H1 (cell line): Measurements from ENCODE around the gene LHFPL2. TPM values are rescaled to one million over a fixed set of nuclear protein-coding genes. Genes with fewer than 3 reads are reported as not detected.
"Not testable (repeated sequence)": the region's sequence is repeated elsewhere in the genome, so short reads cannot be mapped to it uniquely, and the experiment has no call there.

Source experiments
- CTCF ChIA-PET: fragments of 300-600 bp; sonication (Branson Sonifier 250); formaldehyde crosslinking; loops from one replicate; lab custom pipeline; 2021; ENCODE audit not compliant: partially characterized antibody; lab: Charles Lee
- POLR2A ChIA-PET: fragments of 300-600 bp; sonication (Branson Sonifier 250); formaldehyde crosslinking; loops from one replicate; lab custom pipeline; 2021; ENCODE audit warnings: inconsistent platforms; ENCODE audit not compliant: partially characterized antibody; lab: Charles Lee
- DNase-seq, 2 experiments: peaks; one replicate each; pipeline versions ENCODE4 v3.0.0 to v3.0.0-alpha.2; 2010 to 2022; ENCODE audit warnings: low spot score in 2 of 2, low read depth in 1 of 2, mixed read lengths in 1 of 2
- FAIRE-seq: peaks from 2 replicates; lab custom pipeline; 2011; peaks lifted over from hg19 to GRCh38; lab: Jason Lieb, UNC
- H2AFZ ChIP-seq: 2 replicates; pipeline ENCODE4 v1.8.1; 2012; ENCODE audit warnings: low read length, inconsistent platforms
- H2AK5ac ChIP-seq: 2 replicates; pipeline ENCODE4 v1.6.1; 2013; ENCODE audit warnings: low read depth, low read length
- H2BK120ac ChIP-seq: replicated peaks from 2 replicates; pipeline ENCODE3; 2013; ENCODE audit warnings: low read depth, low read length, inconsistent platforms
- H2BK12ac ChIP-seq: 2 replicates; pipeline ENCODE4 v1.6.1; 2013; ENCODE audit warnings: low read depth, low read length
- H2BK15ac ChIP-seq: 2 replicates; pipeline ENCODE4 v1.6.1; 2013; ENCODE audit warnings: low read length
- H2BK20ac ChIP-seq: 2 replicates; pipeline ENCODE4 v1.6.1; 2013; ENCODE audit warnings: low read length
- H2BK5ac ChIP-seq: 2 replicates; pipeline ENCODE4 v1.6.1; 2013; ENCODE audit warnings: low read depth, low read length
- H3K14ac ChIP-seq: 2 replicates; pipeline ENCODE4 v1.6.1; 2013; ENCODE audit warnings: inconsistent platforms; ENCODE audit not compliant: insufficient read length
- H3K18ac ChIP-seq: 2 replicates; pipeline ENCODE4 v1.6.1; 2013; ENCODE audit warnings: low read length; ENCODE audit errors: extremely low read depth
- H3K23ac ChIP-seq: 2 replicates; pipeline ENCODE4 v1.6.1; 2013; ENCODE audit warnings: inconsistent platforms; ENCODE audit not compliant: insufficient read length
- H3K23me2 ChIP-seq: 2 replicates; pipeline ENCODE4 v1.6.1; 2013; ENCODE audit warnings: low read depth, low read length
- H3K27ac ChIP-seq: 2 replicates; pipeline ENCODE4 v1.6.1; 2011; ENCODE audit warnings: low read depth, low read length, inconsistent platforms
- H3K27me3 ChIP-seq, 4 experiments: replicated peaks in 1 of 4; 1 replicate in 1 of 4; 2 replicates in 3 of 4; pipeline versions ENCODE4 v1.6.1 to v1.8.1; 2011 to 2013; ENCODE audit warnings: low read length in 3 of 4, mild to moderate bottlenecking in 3 of 4, inconsistent platforms in 2 of 4, mixed read lengths in 2 of 4, moderate library complexity in 1 of 4; ENCODE audit not compliant: control insufficient read depth in 3 of 4, insufficient read depth in 3 of 4; ENCODE audit errors: extremely low read depth in 1 of 4
- H3K36me3 ChIP-seq, 4 experiments: 2 replicates each; pipeline versions ENCODE4 v1.6.1 to v1.8.1; 2011 to 2013; ENCODE audit warnings: mild to moderate bottlenecking in 4 of 4, low read length in 3 of 4, moderate library complexity in 2 of 4, control low read depth in 1 of 4, inconsistent platforms in 1 of 4; ENCODE audit not compliant: insufficient read depth in 4 of 4, control insufficient read depth in 2 of 4
- H3K4ac ChIP-seq: replicated peaks from 2 replicates; pipeline ENCODE3; 2013; ENCODE audit warnings: low read length, low read depth, mixed read lengths, inconsistent platforms; ENCODE audit not compliant: insufficient read length
- H3K4me1 ChIP-seq, 4 experiments: replicated peaks in 1 of 4; 1 replicate in 1 of 4; 2 replicates in 3 of 4; pipeline versions ENCODE4 v1.6.1 to v1.8.1; 2011 to 2013; ENCODE audit warnings: low read length in 3 of 4, inconsistent platforms in 2 of 4, mixed read lengths in 1 of 4; ENCODE audit not compliant: insufficient read depth in 4 of 4, control insufficient read depth in 3 of 4
- H3K4me2 ChIP-seq, 2 experiments: 2 replicates each; pipeline versions ENCODE4 v1.6.1 to v1.8.1; 2011 to 2013; ENCODE audit warnings: low read depth in 2 of 2, low read length in 2 of 2, control low read depth in 1 of 2, inconsistent platforms in 1 of 2, mild to moderate bottlenecking in 1 of 2; ENCODE audit not compliant: insufficient read depth in 1 of 2
- H3K4me3 ChIP-seq, 4 experiments: fragments of 200-600, 300-600 bp in 1 of 4; sonication (generic), shearing (Covaris generic), sonication (Bioruptor Twin) in 1 of 4; 2 replicates each; pipeline versions ENCODE4 v1.5.1 to v1.8.1; 2011 to 2016; ENCODE audit warnings: low read length in 4 of 4, low read depth in 3 of 4, control low read depth in 2 of 4, inconsistent platforms in 2 of 4, mild to moderate bottlenecking in 2 of 4, mixed read lengths in 1 of 4, moderate library complexity in 1 of 4; ENCODE audit not compliant: insufficient read depth in 2 of 4; ENCODE audit errors: extremely low read depth in 1 of 4
- H3K56ac ChIP-seq: replicated peaks from 2 replicates; pipeline ENCODE3; 2013; ENCODE audit warnings: low read depth, mild to moderate bottlenecking, mixed read lengths, low read length, inconsistent platforms; ENCODE audit not compliant: insufficient read length
- H3K79me1 ChIP-seq: 2 replicates; pipeline ENCODE4 v1.6.1; 2013; ENCODE audit warnings: low read depth, low read length, control low read depth
- H3K79me2 ChIP-seq, 2 experiments: 2 replicates each; pipeline versions ENCODE4 v1.6.1 to v1.8.1; 2012 to 2013; ENCODE audit warnings: low read length in 2 of 2, mild to moderate bottlenecking in 2 of 2, inconsistent platforms in 1 of 2; ENCODE audit not compliant: insufficient read depth in 2 of 2, control insufficient read depth in 1 of 2
- H3K9ac ChIP-seq, 4 experiments: replicated peaks in 1 of 4; 1 replicate in 1 of 4; 2 replicates in 3 of 4; pipeline versions ENCODE4 v1.6.1 to v1.8.1; 2011 to 2013; ENCODE audit warnings: low read depth in 3 of 4, low read length in 3 of 4, control low read depth in 2 of 4, mild to moderate bottlenecking in 2 of 4, moderate library complexity in 2 of 4, inconsistent platforms in 1 of 4; ENCODE audit errors: extremely low read depth in 1 of 4
- H3K9me3 ChIP-seq, 2 experiments: 2 replicates each; pipeline versions ENCODE4 v1.6.1 to v1.8.1; 2012 to 2013; ENCODE audit warnings: mild to moderate bottlenecking in 2 of 2, moderate library complexity in 2 of 2, control low read depth in 1 of 2, inconsistent platforms in 1 of 2, low read depth in 1 of 2, low read length in 1 of 2, mixed read lengths in 1 of 2; ENCODE audit not compliant: insufficient read depth in 2 of 2
- H4K20me1 ChIP-seq, 2 experiments: replicated peaks in 1 of 2; 2 replicates each; pipeline versions ENCODE3 to v1.8.1; 2011 to 2013; ENCODE audit warnings: inconsistent platforms in 2 of 2, low read length in 2 of 2, mild to moderate bottlenecking in 1 of 2; ENCODE audit not compliant: insufficient read depth in 2 of 2, control insufficient read depth in 1 of 2
- H4K5ac ChIP-seq: 2 replicates; pipeline ENCODE4 v1.6.1; 2013; ENCODE audit warnings: low read length, low read depth, mixed read lengths, inconsistent platforms; ENCODE audit not compliant: insufficient read length
- H4K8ac ChIP-seq: 2 replicates; pipeline ENCODE4 v1.8.0; 2013; ENCODE audit warnings: mild to moderate bottlenecking, moderate library complexity, low read length, inconsistent platforms; ENCODE audit not compliant: insufficient read depth; ENCODE audit errors: extremely low read depth
- H4K91ac ChIP-seq: replicated peaks from 2 replicates; pipeline ENCODE3; 2013; ENCODE audit warnings: low read length, mixed read lengths, inconsistent platforms; ENCODE audit not compliant: insufficient read length
- polyA plus RNA-seq, 7 experiments: library from polyadenylated mRNA; depleted of rRNA in 3 of 7; stranded (reverse) in 5 of 7; unstranded in 2 of 7; fragments of >200 nt in 5 of 7; fragments of 200-250 nt in 2 of 7; gene quantifications; 1 replicate in 5 of 7; 2 replicates in 1 of 7; 4 replicates in 1 of 7; pipeline versions ENCODE4 v1.2.1 to v1.2.3, GENCODE V29; 2011 to 2013; ENCODE audit warnings: missing spikeins in 2 of 7, mixed read lengths in 2 of 7
- total RNA-seq: library from RNA; stranded (reverse); fragmentation: NEBNext Ultra II Directional; extraction: Animal tissue kit (Norgen Biotek cat#: 25700); gene quantifications from 2 replicates; pipeline ENCODE4 v1.2.1, GENCODE V29; 2021

Gene LHFPL2
- total and polyA plus RNA-seq, 2 of the 8 experiments (the other 6 are each of a cell fraction or from before 2014, with no cell fraction given): 9.6 to 43.0 TPM

DNA sequence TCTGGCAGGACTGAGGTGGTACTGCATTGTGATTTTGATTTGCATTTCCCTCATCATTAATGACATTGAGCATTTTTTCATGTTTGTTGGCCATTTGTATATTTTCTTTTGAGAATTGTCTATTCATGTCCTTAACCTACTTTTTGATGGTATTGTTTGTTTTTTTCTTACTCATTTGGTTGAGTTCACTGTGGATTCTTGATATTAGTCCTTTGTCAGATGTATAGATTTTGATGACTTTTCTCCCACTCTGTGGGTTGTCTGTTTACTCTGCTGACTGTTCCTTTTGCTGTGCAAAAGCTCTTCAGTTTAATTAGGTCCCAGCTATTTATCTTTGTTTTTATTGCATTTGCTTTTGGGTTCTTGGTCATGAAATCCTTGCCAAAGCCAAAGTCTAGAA is 25.3 kb upstream of the LHFPL2 start:
- not testable (repeated sequence) for H3K23me2 ChIP-seq

More for the DNA sequence above, 25.3 kb upstream of the LHFPL2 start:
- H2BK120ac ChIP-seq, H3K4me2 ChIP-seq, H4K5ac ChIP-seq, H4K91ac ChIP-seq, H4K8ac ChIP-seq, H2AK5ac ChIP-seq, H2BK12ac ChIP-seq, H3K79me2 ChIP-seq, H3K23ac ChIP-seq, H4K20me1 ChIP-seq, DNase-seq, FAIRE-seq, POLR2A ChIA-PET, H3K14ac ChIP-seq, H3K4me1 ChIP-seq, H3K4ac ChIP-seq, CTCF ChIA-PET, H3K56ac ChIP-seq, H3K27me3 ChIP-seq, H2BK5ac ChIP-seq, H3K79me1 ChIP-seq, H3K36me3 ChIP-seq, H3K18ac ChIP-seq, H2BK20ac ChIP-seq, H3K9me3 ChIP-seq, H3K4me3 ChIP-seq, H2AFZ ChIP-seq, H3K9ac ChIP-seq, H2BK15ac ChIP-seq, H3K27ac ChIP-seq: not testable (repeated sequence)
